Activated naive CD8-positive, alpha-beta T cell treated with anti-CD3 and anti-CD28 coated beads, Interleukin-2, amount 10 ng/mL, durations not matched to agents 7 days and 5 days (primary cell): ENCODE results near the gene NPHP4. TPM values are rescaled to one million over a fixed set of nuclear protein-coding genes. Genes with fewer than 3 reads are reported as not detected.

ENCODE experiments used
- ATAC-seq: fragments of 150-1000 bp; cut with Tn5 transposase; one replicate; pipeline ENCODE4 v1.10.0; 2021; ENCODE audit warnings: low read depth, moderate library complexity
- POLR2A ChIA-PET: fragments of 350-600 bp; sonication (Branson Sonifier 250); formaldehyde crosslinking; loops from one replicate; lab custom pipeline; 2021; ENCODE audit warnings: antibody characterized with exemption; lab: Charles Lee
- DNase-seq: peaks from one replicate; pipeline ENCODE4 v3.0.0; 2021
- H3K27ac Mint-ChIP-seq: one replicate; pipeline ENCODE4 v1.8.0; 2022; ENCODE audit warnings: mild to moderate bottlenecking, mixed read lengths
- H3K27me3 Mint-ChIP-seq: one replicate; pipeline ENCODE4 v1.8.0; 2022; ENCODE audit warnings: mild to moderate bottlenecking, moderate library complexity, mixed read lengths
- H3K36me3 Mint-ChIP-seq: one replicate; pipeline ENCODE4 v1.8.0; 2021; ENCODE audit warnings: mild to moderate bottlenecking, mixed read lengths
- H3K4me1 Mint-ChIP-seq: one replicate; pipeline ENCODE4 v1.8.0; 2021; ENCODE audit warnings: mixed read lengths
- H3K4me3 Mint-ChIP-seq: one replicate; pipeline ENCODE4 v1.8.0; 2022; ENCODE audit warnings: mild to moderate bottlenecking, moderate library complexity, mixed read lengths
- H3K9me3 Mint-ChIP-seq: one replicate; pipeline ENCODE4 v1.8.0; 2021; ENCODE audit warnings: mixed read lengths
- total RNA-seq, 2 experiments: library from RNA; stranded (reverse); gene quantifications; one replicate each; pipeline ENCODE4 v1.2.3, GENCODE V29; 2021

Gene NPHP4
- total RNA-seq, 2 experiments from 2014 or later, result 16.4 to 17.5 TPM

DNA sequence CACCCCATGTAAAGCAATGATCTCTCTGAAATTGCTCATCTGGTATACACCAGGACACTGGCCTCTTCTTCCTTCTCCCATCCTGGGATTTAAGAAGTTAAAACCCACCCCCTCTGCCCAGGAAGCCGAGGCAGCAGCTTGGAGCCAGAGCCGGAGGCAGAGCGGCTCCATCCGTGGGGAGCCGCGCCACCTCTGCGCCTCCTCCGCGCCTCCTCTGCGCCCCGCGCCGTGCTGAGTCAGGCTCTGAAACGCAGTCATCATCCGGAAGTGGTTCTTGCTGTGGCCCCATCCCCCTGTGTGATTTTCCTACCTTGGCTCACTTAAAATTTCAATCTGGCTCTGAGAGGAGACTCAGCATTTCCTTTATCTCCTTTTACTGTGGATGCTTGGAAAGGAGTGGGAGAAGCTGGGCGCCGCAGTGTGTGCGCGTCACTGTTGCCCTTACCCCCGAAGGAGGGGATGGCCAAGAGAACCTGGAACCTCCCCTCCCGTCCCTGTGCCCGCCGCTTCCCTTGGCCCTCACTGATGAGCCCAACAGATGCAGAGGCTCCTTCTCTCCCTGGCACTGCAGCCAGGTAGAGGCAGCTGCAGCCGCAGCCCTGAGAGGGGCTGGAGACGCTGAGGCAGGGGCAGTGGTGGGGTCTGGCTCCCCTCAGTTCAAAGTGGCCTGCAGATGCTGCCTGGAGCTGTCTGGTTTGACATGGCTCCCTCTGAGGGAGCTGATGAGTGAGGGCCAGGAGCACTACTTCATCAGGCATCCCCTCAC is 15.3 kb upstream of the NPHP4 start:
- no peaks in the 10 kb centered on the region for H3K9me3 Mint-ChIP-seq
- no peak for DNase-seq
- peak; percentile 57 for ATAC-seq
- H3K4me1 Mint-ChIP-seq, result peaks cover 16% of the 10 kb centered on the region
- peak overlapping the region; percentile 54 for H3K4me3 Mint-ChIP-seq
- H3K36me3 Mint-ChIP-seq, result peaks cover 7% of the 10 kb centered on the region
- H3K27me3 Mint-ChIP-seq, result no peaks in the 10 kb centered on the region
- POLR2A ChIA-PET, result interaction anchor here (1.2 kb wide), 1 partner anchor 18 kb away, joined by 3 read pairs; no protein-coding TSS in a partner anchor
- H3K27ac Mint-ChIP-seq, result no peak overlapping the region

GRCh38 chr1:6006882-6007281 is 14.7 kb upstream of the NPHP4 start:
- peak overlapping the region; percentile 54 for H3K4me3 Mint-ChIP-seq
- H3K27me3 Mint-ChIP-seq, result no peaks in the 10 kb centered on the region
- peak overlapping the region; percentile 87 for H3K27ac Mint-ChIP-seq
- peak; percentile 24 for DNase-seq
- H3K9me3 Mint-ChIP-seq, result no peaks in the 10 kb centered on the region
- POLR2A ChIA-PET, result interaction anchor here (1.2 kb wide), 1 partner anchor 19 kb away, joined by 3 read pairs; no protein-coding TSS in a partner anchor
- ATAC-seq, result no peak
- H3K36me3 Mint-ChIP-seq, result peaks cover 7% of the 10 kb centered on the region
- peaks cover 17% of the 10 kb centered on the region for H3K4me1 Mint-ChIP-seq

DNA sequence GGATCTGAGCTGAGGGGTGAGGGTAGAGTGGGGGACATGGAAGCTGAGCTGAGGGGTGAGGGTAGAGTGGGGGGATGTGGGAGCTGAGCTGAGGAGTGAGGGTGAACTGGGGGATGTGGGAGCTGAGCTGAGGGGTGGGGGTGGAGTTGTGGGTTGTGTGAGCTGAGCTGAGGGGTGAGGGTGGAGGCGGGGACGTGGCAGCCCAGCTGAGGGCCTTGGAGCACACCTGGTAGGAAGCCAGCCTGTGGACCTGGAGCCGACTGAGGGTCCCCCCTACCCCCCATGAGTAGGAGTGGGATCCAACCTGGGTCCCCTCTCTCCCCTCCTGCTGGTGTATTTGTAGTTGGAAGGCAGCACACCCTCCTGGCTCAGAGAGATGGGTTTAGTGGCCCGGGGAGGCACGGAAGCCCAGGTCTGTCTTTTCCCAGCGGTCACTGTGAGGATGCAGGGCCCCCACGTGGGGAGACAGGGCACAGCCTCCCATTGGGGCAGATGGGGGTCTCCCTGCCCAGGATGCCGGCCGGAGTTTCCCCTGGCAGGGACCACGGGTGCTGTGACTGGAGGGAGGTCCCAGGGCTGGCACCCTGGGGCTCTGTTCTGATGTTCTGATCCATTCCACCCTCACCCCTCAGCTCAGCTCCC is 13.2 kb upstream of the NPHP4 start:
- no peaks in the 10 kb centered on the region for H3K27me3 Mint-ChIP-seq
- DNase-seq, result peak; percentile 31
- peaks cover 25% of the 10 kb centered on the region for H3K4me1 Mint-ChIP-seq
- no peak overlapping the region for H3K4me3 Mint-ChIP-seq
- no peak overlapping the region for H3K27ac Mint-ChIP-seq
- POLR2A ChIA-PET, result interaction anchor here (1.0 kb wide), 1 partner anchor 21 kb away, joined by 3 read pairs; no protein-coding TSS in a partner anchor
- no peaks in the 10 kb centered on the region for H3K9me3 Mint-ChIP-seq
- no peak for ATAC-seq
- H3K36me3 Mint-ChIP-seq, result peaks cover 5% of the 10 kb centered on the region

GRCh38 chr1:6004412-6005123 is 12.3 kb upstream of the NPHP4 start:
- Mint-ChIP-seq H3K4me3 (no peak overlapping the region), H3K9me3 (no peaks in the 10 kb centered on the region), H3K36me3 (peaks cover 6% of the 10 kb centered on the region), H3K27me3 (no peaks in the 10 kb centered on the region), H3K4me1 (peaks cover 30% of the 10 kb centered on the region), H3K27ac (no peak overlapping the region)
- no peak for ATAC-seq
- POLR2A ChIA-PET, result interaction anchor here (1.0 kb wide), 1 partner anchor 21 kb away, joined by 3 read pairs; no protein-coding TSS in a partner anchor
- DNase-seq, result peak; percentile 4

DNA sequence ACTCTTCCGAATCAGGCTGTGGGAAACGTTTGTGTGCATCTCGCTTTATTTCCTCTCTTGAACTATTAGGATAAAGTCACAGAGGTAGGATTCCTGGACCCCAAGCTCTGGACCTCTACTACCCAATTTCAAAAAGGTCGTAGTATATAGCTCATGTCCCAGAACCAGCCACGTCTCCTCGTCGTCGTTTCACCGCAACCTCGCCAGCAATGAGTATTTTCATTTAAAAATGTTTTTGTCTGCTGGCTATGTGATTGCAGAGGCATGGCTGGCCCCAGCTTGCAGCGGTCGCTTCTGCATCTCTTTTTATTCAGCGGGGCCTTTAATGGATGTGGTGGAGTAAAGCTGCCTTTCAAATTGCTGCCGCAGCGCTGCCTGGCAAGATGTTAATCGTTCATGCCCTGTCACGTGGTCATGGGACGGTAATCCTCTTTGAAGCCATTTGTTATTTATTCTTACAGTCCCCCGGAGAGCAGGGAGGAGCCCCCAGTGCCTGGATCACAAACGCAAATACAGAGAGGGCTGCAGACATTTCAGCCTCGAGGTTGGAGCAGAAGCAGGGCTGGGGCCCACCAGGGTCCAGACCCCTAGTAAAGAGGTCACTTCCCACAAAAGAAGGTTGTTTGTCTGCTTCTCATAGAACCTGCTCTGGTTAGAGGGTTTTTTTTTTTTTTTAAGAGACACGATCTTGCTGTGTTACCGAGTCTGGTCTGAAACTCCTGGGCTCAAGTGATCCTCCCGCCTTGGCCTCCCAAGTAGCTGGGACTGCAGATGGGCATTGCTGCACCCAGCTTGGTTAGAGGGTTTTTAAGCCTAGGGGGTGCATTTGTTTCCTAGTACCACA is 11.6 kb upstream of the NPHP4 start:
- POLR2A ChIA-PET, result interaction anchor here (1.0 to 1.4 kb wide), 2 partner anchors 22 kb away, joined by 3 to 4 read pairs; no protein-coding TSS in a partner anchor
- Mint-ChIP-seq H3K9me3 (no peaks in the 10 kb centered on the region), H3K4me1 (peaks cover 31% of the 10 kb centered on the region), H3K27ac (no peak overlapping the region), H3K36me3 (peaks cover 6% of the 10 kb centered on the region), H3K27me3 (no peaks in the 10 kb centered on the region), H3K4me3 (no peak overlapping the region)
- ATAC-seq (no peak), DNase-seq (peak; percentile 13)

DNA sequence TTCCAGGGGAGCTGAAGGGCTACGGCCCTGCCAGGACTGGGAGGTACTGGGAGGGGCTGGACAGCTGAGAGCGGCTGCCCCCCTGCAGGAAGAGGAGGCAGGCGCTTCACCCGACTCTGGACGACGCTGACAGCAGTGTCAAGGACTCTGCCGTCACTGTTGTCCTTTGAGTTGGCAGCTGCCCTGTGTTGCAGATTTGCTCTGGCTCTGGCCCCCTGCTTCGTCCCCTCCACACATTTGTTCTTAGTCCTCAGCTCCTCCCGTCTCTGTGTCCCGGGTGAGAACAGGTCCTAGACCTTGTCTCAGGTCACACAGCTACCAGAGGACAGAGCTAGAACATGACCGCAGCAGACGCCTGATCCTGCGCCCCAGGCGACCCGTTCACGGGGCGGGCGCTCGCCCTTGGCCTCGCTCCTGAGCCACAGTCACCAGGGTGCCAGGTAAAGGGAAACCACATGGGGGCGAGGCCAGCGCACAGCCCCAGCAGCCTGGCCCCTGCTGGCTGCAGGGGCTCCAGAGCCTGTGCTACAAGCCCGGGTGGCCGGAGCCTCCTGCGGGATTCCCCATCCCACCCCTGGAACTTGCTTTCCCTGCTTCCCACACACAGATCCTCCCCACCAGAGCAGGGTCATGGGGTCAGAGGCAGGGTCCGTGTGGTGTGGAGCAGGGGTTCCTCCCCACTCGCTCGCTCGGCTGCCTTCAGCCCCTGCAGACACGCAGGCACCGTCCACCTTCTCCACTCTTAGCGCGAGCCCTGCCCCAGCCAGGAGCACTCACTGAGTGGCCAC is 10.7 kb upstream of the NPHP4 start:
- POLR2A ChIA-PET, result interaction anchor here (1.4 kb wide), 1 partner anchor 23 kb away, joined by 4 read pairs; no protein-coding TSS in a partner anchor
- peaks cover 8% of the 10 kb centered on the region for H3K36me3 Mint-ChIP-seq
- peaks cover 32% of the 10 kb centered on the region for H3K4me1 Mint-ChIP-seq
- DNase-seq (peak; percentile 25), ATAC-seq (no peak)
- no peak overlapping the region for H3K4me3 Mint-ChIP-seq
- H3K27ac Mint-ChIP-seq, result no peak overlapping the region
- no peaks in the 10 kb centered on the region for H3K27me3 Mint-ChIP-seq
- no peaks in the 10 kb centered on the region for H3K9me3 Mint-ChIP-seq

- ATAC-seq (no peak), DNase-seq (peak; percentile 29)
- no peaks in the 10 kb centered on the region for H3K9me3 Mint-ChIP-seq
- no peaks in the 10 kb centered on the region for H3K27me3 Mint-ChIP-seq
- H3K27ac Mint-ChIP-seq, result no peak overlapping the region
- POLR2A ChIA-PET, result interaction anchor here (1.4 kb wide), 1 partner anchor 24 kb away, joined by 4 read pairs; no protein-coding TSS in a partner anchor
- no peak overlapping the region for H3K4me3 Mint-ChIP-seq
- peaks cover 33% of the 10 kb centered on the region for H3K4me1 Mint-ChIP-seq
- peaks cover 8% of the 10 kb centered on the region for H3K36me3 Mint-ChIP-seq
Observed at GRCh38 chr1:6001992-6002576, 9.9 kb upstream of the NPHP4 start.

- Mint-ChIP-seq H3K36me3 (peaks cover 8% of the 10 kb centered on the region), H3K27ac (no peak overlapping the region), H3K9me3 (no peaks in the 10 kb centered on the region), H3K4me1 (peaks cover 28% of the 10 kb centered on the region), H3K4me3 (no peak overlapping the region), H3K27me3 (no peaks in the 10 kb centered on the region)
- POLR2A ChIA-PET, result no interaction called here
- no peak for ATAC-seq
- no peak for DNase-seq
Observed at GRCh38 chr1:6000444-6001288, 8.4 kb upstream of the NPHP4 start.

- peaks cover 25% of the 10 kb centered on the region for H3K4me1 Mint-ChIP-seq
- no peak for ATAC-seq
- H3K27ac Mint-ChIP-seq, result peak overlapping the region; percentile 67
- POLR2A ChIA-PET, result no interaction called here
- H3K27me3 Mint-ChIP-seq, result no peaks in the 10 kb centered on the region
- DNase-seq, result peak; percentile 19
- H3K9me3 Mint-ChIP-seq, result no peaks in the 10 kb centered on the region
- H3K4me3 Mint-ChIP-seq, result no peak overlapping the region
- H3K36me3 Mint-ChIP-seq, result peaks cover 8% of the 10 kb centered on the region
Observed at GRCh38 chr1:5999711-6000443, 7.7 kb upstream of the NPHP4 start.

- POLR2A ChIA-PET, result no interaction called here
- DNase-seq, result peak; percentile 24
- H3K9me3 Mint-ChIP-seq, result no peaks in the 10 kb centered on the region
- no peak for ATAC-seq
- H3K4me3 Mint-ChIP-seq, result no peak overlapping the region
- H3K27me3 Mint-ChIP-seq, result no peaks in the 10 kb centered on the region
- H3K36me3 Mint-ChIP-seq, result peaks cover 8% of the 10 kb centered on the region
- peaks cover 32% of the 10 kb centered on the region for H3K4me1 Mint-ChIP-seq
- no peak overlapping the region for H3K27ac Mint-ChIP-seq
Observed at GRCh38 chr1:5998906-5999301, 6.7 kb upstream of the NPHP4 start.
